ENCODE measurements around the gene GLYATL3. TPM values are rescaled to one million over a fixed set of nuclear protein-coding genes. Genes with fewer than 3 reads are reported as not detected.

GLYATL3 gene
- total RNA-seq, 1 donor from 2014 or later: not detected

GRCh38 chr6:49541936-49542335 is 42.2 kb downstream of the GLYATL3 start:
- Mint-ChIP-seq H3K4me1 (peaks cover 21% of the 10 kb centered on the region), H3K27ac (no peak overlapping the region), H3K4me3 (no peak overlapping the region), H3K36me3 (no peaks in the 10 kb centered on the region), H3K9me3 (no peaks in the 10 kb centered on the region), H3K27me3 (ENCODE audit: low read depth) (no peaks in the 10 kb centered on the region)
- TF ChIP-seq, protein P1, sequence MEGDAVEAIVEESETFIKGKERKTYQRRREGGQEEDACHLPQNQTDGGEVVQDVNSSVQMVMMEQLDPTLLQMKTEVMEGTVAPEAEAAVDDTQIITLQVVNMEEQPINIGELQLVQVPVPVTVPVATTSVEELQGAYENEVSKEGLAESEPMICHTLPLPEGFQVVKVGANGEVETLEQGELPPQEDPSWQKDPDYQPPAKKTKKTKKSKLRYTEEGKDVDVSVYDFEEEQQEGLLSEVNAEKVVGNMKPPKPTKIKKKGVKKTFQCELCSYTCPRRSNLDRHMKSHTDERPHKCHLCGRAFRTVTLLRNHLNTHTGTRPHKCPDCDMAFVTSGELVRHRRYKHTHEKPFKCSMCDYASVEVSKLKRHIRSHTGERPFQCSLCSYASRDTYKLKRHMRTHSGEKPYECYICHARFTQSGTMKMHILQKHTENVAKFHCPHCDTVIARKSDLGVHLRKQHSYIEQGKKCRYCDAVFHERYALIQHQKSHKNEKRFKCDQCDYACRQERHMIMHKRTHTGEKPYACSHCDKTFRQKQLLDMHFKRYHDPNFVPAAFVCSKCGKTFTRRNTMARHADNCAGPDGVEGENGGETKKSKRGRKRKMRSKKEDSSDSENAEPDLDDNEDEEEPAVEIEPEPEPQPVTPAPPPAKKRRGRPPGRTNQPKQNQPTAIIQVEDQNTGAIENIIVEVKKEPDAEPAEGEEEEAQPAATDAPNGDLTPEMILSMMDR (IDR thresholded peaks at IDR 0.05; ENCODE audit: unreplicated experiment): no peak
- DNase-seq (ENCODE audit: low spot score in 2 of 2, unreplicated experiment in 2 of 2): no peak

GRCh38 chr6:49543087-49543858 is 43.5 kb downstream of the GLYATL3 start:
- DNase-seq (ENCODE audit: low spot score in 2 of 2, unreplicated experiment in 2 of 2): no peak
- peaks cover 26% of the 10 kb centered on the region for H3K4me1 Mint-ChIP-seq
- H3K9me3 Mint-ChIP-seq: no peaks in the 10 kb centered on the region
- H3K27ac Mint-ChIP-seq: no peak overlapping the region
- H3K27me3 Mint-ChIP-seq (ENCODE audit: low read depth): no peaks in the 10 kb centered on the region
- no peaks in the 10 kb centered on the region for H3K36me3 Mint-ChIP-seq
- TF ChIP-seq, protein P1 (IDR thresholded peaks at IDR 0.05; ENCODE audit: unreplicated experiment): no peak
- no peak overlapping the region for H3K4me3 Mint-ChIP-seq

DNA sequence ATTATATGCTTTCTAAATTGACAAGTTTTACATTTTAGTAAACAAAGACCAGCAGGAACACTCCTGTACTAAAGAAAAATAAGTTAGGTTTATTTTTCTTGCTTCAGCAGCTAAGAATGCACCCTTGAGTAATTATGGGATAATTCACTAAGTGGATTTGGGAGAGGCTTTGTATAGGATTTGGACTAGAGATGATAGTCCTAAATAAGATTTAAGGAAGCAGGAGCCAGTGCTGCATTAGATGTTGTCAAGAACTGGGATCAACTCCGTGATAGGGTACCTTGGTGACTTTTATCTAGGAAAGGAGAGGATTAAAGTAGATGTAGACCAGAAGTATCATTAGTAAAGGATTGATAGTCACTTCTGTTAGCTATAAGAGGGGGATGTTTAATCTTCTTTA is 46.6 kb downstream of the GLYATL3 start:
- no peaks in the 10 kb centered on the region for H3K36me3 Mint-ChIP-seq
- H3K4me3 Mint-ChIP-seq: no peak overlapping the region
- no peak overlapping the region for H3K27ac Mint-ChIP-seq
- H3K9me3 Mint-ChIP-seq: no peaks in the 10 kb centered on the region
- H3K27me3 Mint-ChIP-seq (ENCODE audit: low read depth): peaks cover 13% of the 10 kb centered on the region
- peaks cover 29% of the 10 kb centered on the region for H3K4me1 Mint-ChIP-seq
- DNase-seq (ENCODE audit: low spot score in 2 of 2, unreplicated experiment in 2 of 2): no peak
- TF ChIP-seq, protein P1 (IDR thresholded peaks at IDR 0.05; ENCODE audit: unreplicated experiment): no peak

DNA sequence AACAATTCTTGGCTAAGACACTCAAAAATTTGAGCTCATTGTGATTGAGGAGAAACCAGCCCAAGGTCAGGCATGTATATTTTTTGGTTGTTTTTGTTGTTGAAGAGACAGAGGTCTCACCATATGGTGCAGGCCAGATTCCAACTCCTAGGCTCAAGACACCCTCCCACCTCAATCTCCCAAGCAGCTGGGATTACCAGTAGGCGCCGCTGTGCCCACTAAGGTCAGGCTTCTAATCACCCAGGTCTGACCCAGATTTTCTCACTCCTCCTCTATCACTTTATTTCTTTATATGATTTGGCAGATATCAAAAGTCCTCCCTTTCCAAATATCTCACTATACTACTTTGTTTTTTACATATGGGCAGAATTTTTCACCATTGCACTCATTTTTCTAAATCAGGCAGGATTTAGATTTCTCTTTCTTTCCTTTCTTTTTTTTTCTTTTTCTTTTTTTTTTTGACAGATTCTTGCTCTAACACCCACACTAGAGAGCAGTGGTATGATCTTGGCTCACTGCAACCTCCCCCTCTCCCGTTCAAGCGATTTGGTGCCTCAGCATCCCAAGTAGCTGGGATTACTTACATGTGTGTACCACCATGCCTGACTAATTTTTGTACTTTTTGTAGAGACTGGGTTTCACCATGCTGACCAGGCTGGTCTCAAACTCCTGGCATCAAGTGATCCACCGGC is 49.0 kb downstream of the GLYATL3 start:
- peaks cover 22% of the 10 kb centered on the region for H3K27me3 Mint-ChIP-seq (ENCODE audit: low read depth)
- H3K27ac Mint-ChIP-seq: no peak overlapping the region
- TF ChIP-seq, protein P1 (IDR thresholded peaks at IDR 0.05; ENCODE audit: unreplicated experiment): no peak
- DNase-seq (ENCODE audit: low spot score in 2 of 2, unreplicated experiment in 2 of 2): no peak
- H3K4me3 Mint-ChIP-seq: no peak overlapping the region
- H3K4me1 Mint-ChIP-seq: peaks cover 38% of the 10 kb centered on the region
- H3K36me3 Mint-ChIP-seq: no peaks in the 10 kb centered on the region
- no peaks in the 10 kb centered on the region for H3K9me3 Mint-ChIP-seq

DNA sequence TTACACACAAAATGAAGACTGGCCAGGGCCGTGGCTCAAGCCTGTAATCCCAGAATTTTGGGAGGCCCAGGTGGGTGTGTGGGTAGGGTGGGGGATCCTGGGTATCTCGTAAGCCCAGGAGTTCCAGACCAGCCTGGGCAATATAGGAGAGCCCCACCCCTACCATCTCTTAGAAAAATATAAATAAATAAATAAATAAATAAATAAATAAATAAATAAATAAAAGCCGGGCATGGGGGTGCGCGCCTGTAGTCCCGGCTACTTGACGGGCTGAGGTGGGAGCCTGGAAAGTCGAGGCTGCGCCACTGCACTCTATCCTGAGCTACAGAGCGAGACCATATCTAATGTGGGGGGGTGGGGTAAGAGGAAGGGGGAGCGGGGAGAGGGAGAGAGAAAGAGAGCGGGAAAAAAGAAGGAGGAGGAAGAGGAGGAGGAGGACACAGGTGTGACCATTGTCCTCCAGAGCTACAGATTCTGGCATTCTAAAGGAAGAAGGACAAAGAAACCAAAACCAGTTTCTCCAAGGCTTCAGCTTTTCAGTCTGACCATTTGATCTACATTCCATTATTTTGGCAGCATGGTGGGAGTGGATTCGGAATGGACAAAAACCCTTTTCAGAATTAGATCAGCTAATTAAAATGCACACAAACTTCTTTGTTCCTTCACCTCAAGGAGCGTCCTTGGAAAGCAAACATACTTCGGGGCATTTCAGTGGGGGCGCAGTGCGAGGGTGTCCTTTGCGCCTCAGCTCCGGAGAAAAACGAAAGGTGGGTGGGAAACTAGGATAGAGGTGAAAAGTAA is 50.2 kb downstream of the GLYATL3 start:
- H3K4me3 Mint-ChIP-seq: peak overlapping the region; percentile 78
- no peaks in the 10 kb centered on the region for H3K36me3 Mint-ChIP-seq
- DNase-seq (ENCODE audit: low spot score in 2 of 2, unreplicated experiment in 2 of 2): no peak
- TF ChIP-seq, protein P1 (IDR thresholded peaks at IDR 0.05; ENCODE audit: unreplicated experiment): no peak
- peak overlapping the region; percentile 61 for H3K27ac Mint-ChIP-seq
- no peaks in the 10 kb centered on the region for H3K9me3 Mint-ChIP-seq
- H3K27me3 Mint-ChIP-seq (ENCODE audit: low read depth): peaks cover 22% of the 10 kb centered on the region
- H3K4me1 Mint-ChIP-seq: peaks cover 41% of the 10 kb centered on the region
